Mesenteric fat pad (tissue), 1 donor: ENCODE measurements around the gene PKDREJ. TPM values are rescaled to one million over a fixed set of nuclear protein-coding genes. Genes with fewer than 3 reads are reported as not detected.

Source experiments
- total RNA-seq: library from RNA; stranded (reverse); fragmentation: NEBNext Ultra II Directional; extraction: Animal tissue kit (Norgen Biotek cat#: 25700); gene quantifications from one replicate; pipeline ENCODE4 v1.2.1, GENCODE V29; 2021
- donor health status: DM: yes; HTN: yes; CAD: no.

Gene PKDREJ
- total RNA-seq, 1 donor from 2014 or later: not detected

Other genes with a start within 250 kb of the PKDREJ start
- gene PPARA, start 112.8 kb downstream of the PKDREJ start, total RNA-seq: 37.6 TPM
- gene CDPF1, start 13.1 kb downstream of the PKDREJ start, total RNA-seq: 7.6 TPM
- gene TTC38, start 4.7 kb upstream of the PKDREJ start, total RNA-seq: 39.4 TPM
- 0.39 TPM for gene GTSE1, start 33.5 kb upstream of the PKDREJ start, total RNA-seq
- gene TRMU, start 72.4 kb upstream of the PKDREJ start, total RNA-seq: 30.7 TPM